GM10847 (cell line): Measurements from ENCODE around the gene ALK.

Experiments
- POLR2A ChIP-seq: IDR thresholded peaks from 2 replicates; pipeline ENCODE4 v1.6.1; 2011; ENCODE audit not compliant: insufficient read length; ENCODE audit errors: extremely low read depth

The ALK gene

DNA sequence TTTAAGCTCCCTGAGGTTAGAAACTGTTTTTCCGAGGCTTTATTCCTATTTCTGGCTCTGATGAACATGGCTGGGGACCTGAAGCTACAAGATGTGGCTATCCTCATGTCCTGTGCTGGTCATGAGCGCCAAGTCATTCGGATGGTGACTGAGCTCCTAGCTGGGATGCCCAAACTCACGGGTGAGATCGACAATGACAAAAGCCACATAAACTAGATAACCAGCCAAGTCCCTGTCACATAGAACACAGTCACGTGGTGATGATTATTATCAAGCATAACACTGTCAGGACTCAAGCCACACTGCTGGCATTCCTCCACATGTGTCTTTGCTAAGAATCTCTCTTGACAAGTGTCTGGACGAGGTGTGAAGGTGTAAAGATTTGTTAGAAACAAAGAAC, 531.2 kb downstream of the ALK start:
- no peak for TF ChIP-seq POLR2A

DNA sequence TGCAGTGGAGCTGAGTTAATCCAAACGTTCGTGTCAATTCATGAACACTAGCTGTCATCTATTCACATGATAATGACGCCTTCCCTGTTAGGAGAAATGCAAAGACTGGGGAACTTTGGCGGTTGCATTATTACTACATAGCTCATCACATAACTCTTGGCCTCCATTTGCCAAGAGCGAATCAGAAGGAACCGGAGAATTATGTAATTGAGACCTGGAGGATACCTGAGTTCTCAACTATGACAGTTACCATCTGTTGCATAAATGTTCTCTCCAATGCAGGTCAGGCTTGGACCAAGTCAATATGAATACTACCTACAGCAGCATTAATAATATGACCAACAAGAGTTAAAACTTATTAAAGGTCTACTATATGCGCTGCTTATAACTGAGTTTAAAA, 531.7 kb downstream of the ALK start:
- no peak for TF ChIP-seq POLR2A

DNA sequence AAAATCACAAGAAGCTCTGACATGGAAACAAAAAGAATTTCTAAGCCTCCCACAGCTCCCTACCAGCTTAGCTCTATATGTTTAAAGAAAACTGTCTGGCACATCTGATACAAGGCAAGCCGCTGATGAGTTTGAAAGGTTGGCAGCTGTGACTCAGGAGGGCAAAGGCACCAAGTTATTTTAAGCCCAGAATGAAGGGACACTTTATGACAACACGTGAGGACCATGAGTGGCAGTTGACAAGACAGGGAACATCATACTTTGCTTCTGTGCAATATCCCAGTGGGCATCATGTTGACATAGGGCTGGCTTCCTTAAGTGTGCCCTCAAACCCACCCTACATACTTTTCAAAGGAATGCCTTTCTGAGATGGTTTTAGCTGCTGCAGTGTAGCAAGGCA, 533.3 kb downstream of the ALK start:
- TF ChIP-seq POLR2A = no peak

DNA sequence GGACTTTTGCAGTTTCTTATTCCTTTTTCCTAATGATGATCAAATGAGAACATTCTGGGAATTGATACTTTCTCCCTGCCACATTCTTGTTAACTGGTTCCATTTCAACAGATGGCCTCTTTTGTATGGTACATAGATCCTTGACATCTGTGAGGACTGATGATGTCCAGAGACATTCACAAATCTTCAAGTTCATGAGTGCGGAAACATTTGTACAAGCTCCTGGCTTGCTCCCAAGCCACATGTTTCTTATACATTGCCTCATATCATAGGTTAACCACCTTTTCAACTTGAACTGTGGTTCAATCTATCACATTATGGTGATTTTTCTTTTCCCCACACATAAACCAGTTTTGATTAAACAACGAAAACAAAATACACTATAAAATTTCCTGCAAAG, 538.9 kb downstream of the ALK start:
- no peak for TF ChIP-seq POLR2A

DNA sequence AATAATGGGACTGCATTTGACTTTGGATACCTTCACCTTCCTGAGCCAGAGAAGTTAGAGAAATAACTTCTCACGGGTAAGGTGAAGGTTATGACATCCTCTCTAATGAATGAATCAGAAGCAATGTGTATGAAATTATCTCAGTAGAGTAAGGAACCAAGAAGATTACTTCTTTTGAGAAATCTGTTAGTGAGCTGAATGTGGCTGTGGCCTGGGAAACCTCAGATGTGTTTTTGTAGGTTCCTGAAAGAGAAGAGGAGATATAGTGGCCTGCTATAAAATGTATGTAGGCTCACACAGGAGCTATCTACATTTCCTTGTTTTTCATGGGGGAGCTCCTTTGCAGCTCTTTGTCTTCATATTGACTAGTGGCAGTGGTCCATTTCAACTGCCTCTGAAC, 543.6 kb downstream of the ALK start:
- TF ChIP-seq POLR2A = no peak

DNA sequence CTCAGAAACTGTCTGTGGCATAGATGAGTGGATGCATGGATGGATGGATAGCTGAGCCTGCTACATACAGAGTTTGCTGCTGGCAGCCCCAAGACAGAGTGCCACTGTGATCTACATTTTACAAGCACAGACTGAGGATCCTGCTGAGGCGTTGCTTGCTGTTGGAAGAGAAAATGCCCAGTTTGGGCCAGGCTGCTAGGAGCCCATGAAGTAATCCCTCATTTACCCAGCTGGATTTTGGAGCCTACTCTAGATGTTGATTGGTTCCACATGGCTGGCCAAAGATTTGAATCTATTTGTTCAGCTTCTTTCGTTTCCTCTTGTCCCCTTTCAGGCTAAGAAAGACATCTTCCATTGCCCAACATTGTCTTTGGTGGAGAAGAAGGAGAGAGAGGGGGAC, 544.8 kb downstream of the ALK start:
- no peak for TF ChIP-seq POLR2A

DNA sequence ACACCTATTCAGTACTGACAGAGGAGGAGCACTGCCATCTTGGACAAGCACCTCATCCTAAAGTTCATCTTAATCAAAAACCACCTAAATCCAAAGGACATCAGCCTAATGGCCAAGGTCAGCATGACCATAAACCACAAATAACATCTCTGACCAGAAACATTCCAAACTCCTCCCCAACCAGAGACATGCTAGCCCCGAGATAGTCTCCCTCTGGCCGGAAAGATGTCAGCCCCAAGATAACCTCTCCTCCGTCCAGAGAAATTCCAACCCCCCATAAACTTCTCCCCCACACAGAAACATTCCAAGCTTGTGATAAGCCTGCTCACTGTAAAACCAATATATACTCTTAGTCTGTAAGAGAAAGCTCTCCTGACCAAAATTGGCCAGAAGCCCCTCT, 545.5 kb downstream of the ALK start:
- no peak for TF ChIP-seq POLR2A

DNA sequence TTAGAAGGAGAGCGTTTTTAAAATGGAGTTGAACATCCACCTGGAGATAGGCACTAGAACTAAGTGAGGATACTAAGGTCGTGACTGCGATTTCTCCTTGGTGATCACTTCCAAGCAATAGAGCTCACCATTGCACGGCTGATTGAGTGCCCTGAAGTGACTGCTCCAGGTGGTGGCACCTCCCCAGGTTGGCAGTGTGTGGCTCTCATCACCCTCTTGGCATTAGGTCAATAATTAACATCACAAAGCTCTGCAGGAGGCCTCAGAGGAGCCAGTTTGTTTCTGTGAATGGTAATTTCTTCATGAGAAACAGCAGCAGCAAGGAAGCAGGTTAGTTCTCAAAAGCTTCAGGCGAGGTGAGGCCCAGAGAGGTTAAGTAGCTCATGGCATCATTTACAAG, 546.6 kb downstream of the ALK start:
- no peak for TF ChIP-seq POLR2A

DNA sequence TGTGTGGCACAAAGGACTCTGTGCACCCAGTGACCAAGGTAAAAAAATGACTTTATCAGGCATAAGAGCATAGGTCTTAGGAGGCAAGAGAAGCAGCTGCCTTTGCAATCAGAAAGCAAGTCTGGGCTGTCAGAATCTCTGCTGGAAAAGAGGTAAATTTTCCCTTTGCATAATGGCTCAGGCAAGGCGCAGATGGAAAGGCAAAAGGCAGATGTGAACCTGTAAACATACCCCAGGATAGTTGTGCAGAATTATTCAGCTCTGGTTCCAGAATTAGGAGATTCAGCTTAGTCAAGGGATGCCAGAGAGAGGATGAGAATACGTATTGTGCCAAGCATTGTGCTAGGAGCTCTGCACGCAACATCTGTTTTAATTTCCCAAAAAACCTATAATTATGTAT, 547.5 kb downstream of the ALK start:
- no peak for TF ChIP-seq POLR2A

DNA sequence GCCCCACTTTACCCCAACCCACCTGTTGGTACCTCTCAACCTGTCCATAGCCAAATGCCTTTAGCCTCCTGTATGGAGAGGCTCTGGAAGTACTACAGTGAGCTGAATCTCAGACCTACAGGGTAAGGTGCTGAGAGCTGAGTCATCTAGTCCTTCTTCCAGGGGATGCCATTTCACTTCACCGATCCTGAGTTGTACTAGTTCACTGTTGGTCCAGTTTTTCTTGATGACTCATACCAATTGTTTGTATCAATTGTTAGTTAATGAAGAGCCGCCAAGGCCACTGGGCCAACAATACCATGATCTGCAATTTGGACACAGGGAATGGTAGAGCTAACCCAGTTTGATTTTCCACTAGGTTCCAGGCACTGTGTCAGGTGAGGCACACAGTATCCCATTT, 549.2 kb downstream of the ALK start:
- TF ChIP-seq POLR2A = no peak

DNA sequence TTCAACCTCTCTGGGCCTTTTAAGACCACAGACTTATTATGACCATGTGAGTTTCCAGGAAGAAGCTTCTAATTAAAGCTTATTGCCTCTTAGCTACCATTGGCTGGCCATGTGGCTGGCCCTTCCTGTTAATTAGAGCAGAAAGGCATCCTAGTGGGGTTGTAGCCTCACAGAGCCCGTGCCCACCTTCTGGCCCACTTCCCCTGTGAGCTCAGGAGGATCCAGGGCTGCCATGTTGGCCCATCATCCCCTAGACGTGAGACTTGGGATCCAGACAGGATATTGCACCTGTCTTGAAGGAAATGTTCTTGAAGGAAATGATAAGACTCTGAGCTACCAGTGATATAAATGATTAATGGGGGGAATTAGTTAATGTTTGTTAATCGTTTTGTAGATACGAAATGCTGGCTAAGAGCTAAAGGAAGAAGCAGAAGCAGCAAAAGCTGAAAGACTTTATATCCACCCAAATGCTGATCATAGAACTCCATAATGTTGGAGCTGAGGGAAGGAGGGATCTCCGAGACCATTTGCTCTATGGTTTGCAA, 550.7 kb downstream of the ALK start:
- TF ChIP-seq POLR2A = no peak

DNA sequence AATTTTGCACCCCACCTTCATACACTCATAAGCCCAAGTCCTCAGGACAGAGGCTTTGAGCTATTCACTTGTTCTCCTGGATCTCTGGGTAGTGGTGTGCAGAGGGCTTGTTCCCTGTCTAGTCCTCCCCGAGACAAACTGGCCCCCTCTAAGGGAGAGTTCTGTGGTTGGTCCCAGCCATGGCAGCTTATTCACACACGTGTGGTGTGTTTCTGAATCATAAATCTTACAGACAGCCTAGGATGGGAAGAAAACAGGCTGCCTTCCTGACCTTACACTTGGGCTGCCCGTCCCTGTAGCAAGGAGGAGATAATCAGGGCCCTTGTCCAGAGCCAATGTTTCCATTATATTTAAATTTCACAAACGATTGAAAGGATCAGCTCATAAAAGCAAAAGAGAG, 551.2 kb downstream of the ALK start:
- no peak for TF ChIP-seq POLR2A

DNA sequence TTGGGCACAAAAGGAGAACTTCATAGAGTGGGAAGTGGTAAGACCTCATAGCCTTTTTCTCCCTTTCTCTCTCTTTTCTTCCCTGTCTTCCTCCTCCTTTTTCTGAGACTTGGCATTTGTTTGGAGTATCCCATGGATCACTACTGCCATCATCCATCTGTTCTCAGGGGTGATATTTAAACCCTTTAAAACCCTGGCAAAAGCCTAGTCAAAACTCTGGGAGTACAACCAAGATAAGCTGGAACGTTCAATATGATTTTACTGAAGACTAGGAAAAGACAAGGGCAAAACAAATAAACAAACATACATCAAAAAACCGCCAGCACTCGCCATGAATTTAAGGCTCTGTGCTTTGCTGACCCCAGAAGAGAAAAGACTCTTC, 552.7 kb downstream of the ALK start:
- no peak for TF ChIP-seq POLR2A

DNA sequence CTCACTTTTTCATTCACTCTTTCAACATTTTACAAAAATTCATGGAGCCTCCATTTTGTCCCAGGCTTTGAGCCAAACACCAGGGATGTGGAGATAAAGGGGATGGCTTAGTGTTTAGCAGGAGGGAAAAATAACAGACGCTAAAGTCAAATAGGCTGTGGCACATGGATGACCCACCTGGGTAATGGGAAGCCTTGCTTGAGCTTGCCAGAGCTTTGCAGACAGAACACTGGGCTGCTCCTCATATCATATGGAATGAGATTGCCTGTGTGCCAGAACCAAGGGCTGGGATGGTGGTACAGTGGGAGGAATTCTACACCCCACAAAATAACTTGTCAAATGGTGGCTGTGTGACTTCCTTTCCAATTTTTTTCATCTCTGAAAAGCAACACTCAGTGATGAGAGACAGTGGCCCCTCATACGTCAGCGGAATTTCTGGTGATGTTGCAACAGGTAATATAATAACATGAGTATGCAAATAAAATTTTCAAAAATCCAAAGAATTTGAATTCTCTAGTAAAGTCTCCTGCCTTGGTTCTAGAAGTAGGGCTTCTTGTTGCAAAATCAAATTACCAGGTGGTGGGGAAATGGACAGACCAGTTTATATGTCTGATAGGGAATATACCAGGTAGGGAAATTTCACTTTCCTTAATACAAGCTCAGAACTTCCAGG, 553.3 kb downstream of the ALK start:
- no peak for TF ChIP-seq POLR2A

DNA sequence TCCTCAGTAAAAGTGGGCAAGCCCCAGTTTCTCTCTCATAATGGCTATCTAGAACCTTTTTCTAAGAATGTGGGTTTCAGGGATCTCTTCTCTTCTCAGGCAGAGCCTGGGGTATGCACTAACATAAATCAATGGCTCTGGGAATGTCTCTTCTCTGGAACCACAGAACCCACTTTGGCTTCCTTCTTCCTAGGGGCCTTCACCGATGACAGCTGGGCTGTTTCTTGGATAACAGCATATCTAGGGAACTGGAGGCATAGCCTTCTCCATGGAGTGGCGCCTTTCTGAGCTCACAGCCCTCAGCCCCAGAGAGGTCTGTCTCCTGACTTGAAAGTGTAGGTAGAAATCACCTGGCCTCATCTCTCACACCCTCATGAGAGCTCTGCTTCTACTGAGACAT, 558.3 kb downstream of the ALK start:
- no peak for TF ChIP-seq POLR2A

DNA sequence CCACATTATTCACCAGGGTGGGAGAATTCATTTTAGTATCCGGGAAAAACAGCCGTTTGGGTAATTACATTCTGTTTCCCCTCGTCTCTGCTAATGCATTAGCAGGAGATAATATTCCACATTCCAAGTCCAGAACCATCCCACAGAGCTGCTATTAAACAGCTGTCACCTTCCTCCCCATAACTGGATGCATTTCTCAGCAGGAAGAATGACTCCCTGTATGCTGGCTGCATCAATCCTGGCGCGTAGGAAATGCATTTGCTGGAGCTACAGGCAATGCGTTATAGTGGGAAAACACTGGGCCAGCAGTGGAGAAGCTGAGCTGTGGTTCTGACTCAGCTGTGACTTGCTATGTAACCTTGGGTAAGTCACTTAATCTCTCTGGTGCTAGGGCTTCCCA, 560.2 kb downstream of the ALK start:
- no peak for TF ChIP-seq POLR2A

DNA sequence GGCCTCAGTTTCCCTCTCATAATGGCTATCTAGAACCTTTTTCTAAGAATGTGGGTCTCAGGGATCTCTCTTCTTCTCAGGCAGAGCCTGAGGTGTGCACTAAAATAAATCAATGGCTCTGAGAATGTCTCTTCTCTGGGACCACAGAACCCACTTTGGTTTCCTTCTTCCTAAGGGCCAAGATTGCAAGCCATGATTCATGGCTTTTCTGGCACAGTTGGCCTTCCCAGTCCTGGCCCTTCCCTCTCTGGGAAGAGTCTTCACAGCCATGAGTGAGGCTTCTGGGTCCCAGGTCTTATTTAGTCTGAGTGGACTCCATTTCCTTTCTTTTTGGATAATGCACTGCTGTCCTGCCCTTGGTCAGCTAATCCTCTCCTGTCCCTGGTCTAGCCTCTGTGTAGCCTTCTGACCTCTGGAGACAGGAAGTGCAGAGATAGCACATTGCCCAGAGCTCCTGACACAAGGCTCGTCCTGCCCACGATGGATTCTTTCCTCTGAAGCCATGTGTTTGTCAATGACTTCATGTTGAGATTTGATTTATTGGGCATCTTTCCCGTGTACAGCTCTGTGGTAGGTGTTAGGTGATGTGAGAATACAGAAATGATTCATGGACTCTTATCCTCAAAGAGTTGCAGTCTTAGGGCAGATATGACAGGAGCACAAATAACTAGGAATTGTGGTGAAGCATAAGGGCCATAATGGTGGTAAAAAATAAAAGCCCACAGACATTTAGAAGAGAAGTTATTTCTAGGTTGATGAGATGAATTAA, 561.2 kb downstream of the ALK start:
- TF ChIP-seq POLR2A = no peak
